ENCODE measurements around the gene CYP27C1.
"Not testable (repeated sequence)": the region's sequence is repeated elsewhere in the genome, so short reads cannot be mapped to it uniquely, and the experiment has no call there.

DNA sequence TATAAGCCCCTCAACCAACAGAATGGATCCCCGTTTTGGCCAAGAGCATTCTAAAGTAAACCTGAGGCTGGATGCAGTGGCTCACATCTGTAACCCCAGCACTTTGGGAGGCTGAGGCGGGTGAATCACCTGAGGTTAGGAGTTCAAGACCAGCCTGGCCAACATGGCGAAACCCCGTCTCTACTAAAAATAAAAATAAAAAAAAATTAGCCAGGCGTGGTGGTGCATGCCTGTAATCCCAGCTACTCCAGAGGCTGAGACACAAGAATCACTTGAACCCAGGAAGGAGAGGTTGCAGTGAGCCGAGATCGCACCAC lies 57.1 kb downstream of the CYP27C1 start:
- TF ChIP-seq EZH2 (IDR thresholded peaks at IDR 0.05; ENCODE audit: low read length, missing control alignments): not testable (repeated sequence)
- TF ChIP-seq, protein P1, sequence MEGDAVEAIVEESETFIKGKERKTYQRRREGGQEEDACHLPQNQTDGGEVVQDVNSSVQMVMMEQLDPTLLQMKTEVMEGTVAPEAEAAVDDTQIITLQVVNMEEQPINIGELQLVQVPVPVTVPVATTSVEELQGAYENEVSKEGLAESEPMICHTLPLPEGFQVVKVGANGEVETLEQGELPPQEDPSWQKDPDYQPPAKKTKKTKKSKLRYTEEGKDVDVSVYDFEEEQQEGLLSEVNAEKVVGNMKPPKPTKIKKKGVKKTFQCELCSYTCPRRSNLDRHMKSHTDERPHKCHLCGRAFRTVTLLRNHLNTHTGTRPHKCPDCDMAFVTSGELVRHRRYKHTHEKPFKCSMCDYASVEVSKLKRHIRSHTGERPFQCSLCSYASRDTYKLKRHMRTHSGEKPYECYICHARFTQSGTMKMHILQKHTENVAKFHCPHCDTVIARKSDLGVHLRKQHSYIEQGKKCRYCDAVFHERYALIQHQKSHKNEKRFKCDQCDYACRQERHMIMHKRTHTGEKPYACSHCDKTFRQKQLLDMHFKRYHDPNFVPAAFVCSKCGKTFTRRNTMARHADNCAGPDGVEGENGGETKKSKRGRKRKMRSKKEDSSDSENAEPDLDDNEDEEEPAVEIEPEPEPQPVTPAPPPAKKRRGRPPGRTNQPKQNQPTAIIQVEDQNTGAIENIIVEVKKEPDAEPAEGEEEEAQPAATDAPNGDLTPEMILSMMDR (conservative IDR thresholded peaks at IDR 0.05 in 1 of 2, IDR thresholded peaks at IDR 0.05 in 1 of 2; ENCODE audit: low read depth in 1 of 2, low read length in 2 of 2): not testable (repeated sequence)
